GM12873 (cell line): ENCODE data around the gene LANCL1.

Source experiments
- TF ChIP-seq, protein P1 (sequence below): IDR thresholded peaks from 2 replicates; pipeline ENCODE4 v1.5.1; 2012; ENCODE audit warnings: low read depth, mild to moderate bottlenecking, moderate library complexity, low read length, control low read depth; ENCODE audit not compliant: insufficient read depth; ENCODE audit errors: missing control alignments

The LANCL1 gene

DNA sequence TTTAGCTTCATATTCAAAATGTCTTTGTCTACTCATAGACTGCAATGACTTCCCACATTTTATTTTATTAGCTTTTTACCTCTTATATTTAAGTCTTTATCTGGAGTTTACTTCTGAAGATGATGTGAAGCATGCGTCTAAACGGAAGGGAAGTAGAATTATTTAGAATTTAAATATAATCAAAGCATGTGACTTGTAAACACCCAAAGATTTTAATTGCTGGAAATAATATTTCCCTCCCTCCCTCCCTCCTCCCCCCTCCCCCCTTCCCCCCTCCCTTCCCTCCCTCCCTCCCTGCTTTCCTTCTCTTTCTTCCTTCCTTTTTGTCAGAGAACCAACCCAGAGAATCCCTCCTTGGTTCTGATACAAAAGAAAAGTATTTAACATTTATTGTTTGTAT, 2.1 kb upstream of the LANCL1 start:
- TF ChIP-seq, protein P1, sequence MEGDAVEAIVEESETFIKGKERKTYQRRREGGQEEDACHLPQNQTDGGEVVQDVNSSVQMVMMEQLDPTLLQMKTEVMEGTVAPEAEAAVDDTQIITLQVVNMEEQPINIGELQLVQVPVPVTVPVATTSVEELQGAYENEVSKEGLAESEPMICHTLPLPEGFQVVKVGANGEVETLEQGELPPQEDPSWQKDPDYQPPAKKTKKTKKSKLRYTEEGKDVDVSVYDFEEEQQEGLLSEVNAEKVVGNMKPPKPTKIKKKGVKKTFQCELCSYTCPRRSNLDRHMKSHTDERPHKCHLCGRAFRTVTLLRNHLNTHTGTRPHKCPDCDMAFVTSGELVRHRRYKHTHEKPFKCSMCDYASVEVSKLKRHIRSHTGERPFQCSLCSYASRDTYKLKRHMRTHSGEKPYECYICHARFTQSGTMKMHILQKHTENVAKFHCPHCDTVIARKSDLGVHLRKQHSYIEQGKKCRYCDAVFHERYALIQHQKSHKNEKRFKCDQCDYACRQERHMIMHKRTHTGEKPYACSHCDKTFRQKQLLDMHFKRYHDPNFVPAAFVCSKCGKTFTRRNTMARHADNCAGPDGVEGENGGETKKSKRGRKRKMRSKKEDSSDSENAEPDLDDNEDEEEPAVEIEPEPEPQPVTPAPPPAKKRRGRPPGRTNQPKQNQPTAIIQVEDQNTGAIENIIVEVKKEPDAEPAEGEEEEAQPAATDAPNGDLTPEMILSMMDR: no peak

DNA sequence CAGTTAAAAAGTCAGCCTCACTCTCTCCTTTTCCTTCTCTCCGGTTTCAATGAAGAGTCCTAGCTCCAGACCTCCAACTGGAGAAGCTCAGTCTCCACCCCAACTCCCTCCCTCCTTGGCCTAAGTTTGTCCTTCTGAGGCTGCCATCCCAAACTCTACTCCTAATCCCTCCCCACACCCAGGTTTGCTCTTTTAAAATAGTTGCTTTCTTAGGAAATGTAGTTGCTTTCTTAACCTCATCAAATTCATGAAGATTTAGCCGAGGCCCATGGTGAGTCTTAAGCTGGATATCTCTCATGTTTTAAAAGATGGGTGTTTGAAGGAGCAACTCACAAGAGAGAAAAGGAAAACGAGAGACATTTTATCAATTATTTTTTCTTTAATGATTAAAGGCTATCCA, 937 bp upstream of the LANCL1 start:
- TF ChIP-seq, protein P1: no peak

DNA sequence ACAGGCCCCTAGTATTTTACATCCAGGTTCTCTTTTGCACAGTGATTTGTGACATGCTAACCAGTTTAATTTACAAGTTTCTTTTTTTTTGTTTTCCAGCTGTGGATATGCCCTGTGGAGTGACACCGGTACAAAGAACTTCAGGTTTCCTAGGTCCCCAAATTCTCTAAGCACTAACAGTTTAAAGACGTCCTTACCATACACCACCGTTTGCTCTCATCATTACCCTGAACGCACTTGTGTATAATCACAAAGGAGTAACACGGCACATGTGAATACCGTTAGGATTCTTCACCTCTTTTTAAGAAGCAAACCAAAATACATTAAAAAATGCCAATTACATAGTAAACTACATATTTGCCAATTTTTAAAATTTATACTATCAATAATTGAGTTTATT, 853 bp downstream of the LANCL1 start:
- TF ChIP-seq, protein P1: no peak

DNA sequence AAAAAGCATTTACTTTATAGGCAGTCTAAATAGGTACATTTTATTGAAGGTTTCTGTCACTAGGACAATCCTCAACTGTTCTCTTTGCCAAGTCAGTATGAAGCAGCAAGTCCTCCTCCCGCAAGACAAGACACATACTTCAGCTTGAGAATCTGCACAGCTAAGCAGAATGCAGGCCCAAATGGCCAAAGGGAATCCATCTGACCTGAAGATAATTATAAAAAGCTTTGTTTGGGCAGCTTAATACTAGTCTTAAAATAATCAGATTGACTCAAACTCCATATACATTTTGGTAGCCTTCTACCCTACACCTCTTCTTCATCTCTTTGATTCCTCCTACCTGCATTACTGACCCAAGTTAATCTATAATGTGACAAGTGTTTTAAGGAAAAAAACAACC, 1.8 kb downstream of the LANCL1 start:
- TF ChIP-seq, protein P1: no peak

DNA sequence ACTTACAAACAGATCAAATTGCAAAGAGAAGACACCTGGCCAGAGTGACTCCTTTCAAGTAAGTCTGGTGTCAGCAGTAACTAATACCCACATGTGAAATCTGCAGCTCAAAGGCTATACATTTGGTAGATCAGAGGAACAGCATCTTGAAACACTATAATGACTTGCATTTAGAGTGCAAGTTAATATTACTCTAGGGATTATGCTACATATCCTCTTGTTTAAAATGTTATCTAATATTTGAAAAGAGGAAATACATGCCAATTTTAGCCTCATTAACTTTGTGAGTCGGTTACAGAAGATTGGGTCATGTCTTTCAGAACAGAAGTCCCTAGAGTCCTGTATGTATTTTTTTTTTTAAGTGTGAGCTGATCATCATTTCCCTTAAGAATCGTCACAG, 15.2 kb downstream of the LANCL1 start:
- TF ChIP-seq, protein P1: no peak

DNA sequence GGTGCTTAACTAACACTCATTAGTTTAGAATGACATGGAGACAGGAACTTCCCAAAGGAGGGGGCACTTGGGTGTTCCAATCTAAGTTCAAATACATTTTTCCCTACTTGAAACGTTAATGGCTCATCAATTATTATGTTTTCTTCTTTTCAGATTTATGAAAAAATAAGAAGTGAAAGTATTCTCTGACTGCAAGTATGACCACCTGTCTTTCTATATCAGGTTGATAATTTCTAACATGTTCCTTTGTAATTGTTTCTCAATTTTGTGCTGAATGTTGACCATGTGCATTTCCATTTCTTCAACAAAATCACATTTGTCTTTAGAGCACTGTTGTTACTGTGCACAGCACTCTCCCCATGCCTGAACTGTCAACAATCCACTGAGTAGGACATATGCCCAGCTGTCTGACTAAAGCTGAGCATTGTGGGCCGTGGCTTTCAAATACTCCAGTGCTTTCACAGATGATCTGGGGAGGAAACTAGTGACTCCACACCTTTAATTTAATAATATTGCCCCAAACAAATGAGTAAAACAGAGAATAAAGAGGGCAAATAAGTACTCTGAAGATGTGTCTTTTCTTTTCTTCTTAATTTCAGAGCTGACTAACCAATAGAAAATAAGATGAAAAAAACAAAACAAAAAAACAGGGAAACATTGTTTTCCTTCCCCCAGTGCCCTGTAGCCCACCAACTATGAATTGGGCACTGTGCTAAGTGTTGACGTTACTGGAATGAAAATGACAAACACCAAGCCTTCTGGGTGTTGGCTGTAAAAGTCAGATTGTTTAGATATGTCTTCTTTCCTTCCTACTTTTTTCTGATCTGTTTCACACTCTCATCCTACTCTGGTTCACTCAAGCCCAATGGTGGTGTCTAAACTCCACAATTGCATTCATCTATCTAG, 16.0 kb downstream of the LANCL1 start:
- TF ChIP-seq, protein P1: no peak

DNA sequence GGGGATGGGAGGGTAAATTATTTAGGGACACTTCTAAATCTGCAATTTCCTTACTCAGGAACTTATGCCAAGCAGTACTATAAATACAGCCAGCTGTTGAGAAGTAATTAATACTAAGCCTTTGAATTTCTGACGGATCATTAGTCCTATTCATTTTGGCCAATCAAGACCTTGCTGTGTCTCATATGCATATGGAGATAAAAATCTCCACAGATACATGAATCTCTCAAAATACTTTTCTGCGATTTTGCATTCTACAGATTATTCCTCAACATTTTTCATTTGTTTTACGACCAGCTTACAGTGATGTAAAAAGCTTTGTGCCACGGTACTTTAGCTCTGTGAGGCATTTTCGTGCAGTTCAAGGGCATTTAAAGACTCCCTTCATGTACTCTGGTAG, 16.7 kb downstream of the LANCL1 start:
- TF ChIP-seq, protein P1: no peak
